Measurements from ENCODE around the gene SYK.

Gene SYK

GRCh38 chr9:90841615-90842014 is 40.0 kb downstream of the SYK start:
- no peak for DNase-seq (ENCODE audit: low spot score)
- ChIA-PET CTCF (no interaction called here), POLR2A (ENCODE audit: low non-redundant PET) (no interaction called here)
- no peak for TF ChIP-seq CTCF (conservative IDR thresholded peaks at IDR 0.05; ENCODE audit: low read depth)
- H3K27ac ChIP-seq, result no peak overlapping the region

GRCh38 chr9:90842176-90842777 is 40.7 kb downstream of the SYK start:
- H3K27ac ChIP-seq, result no peak overlapping the region
- no peak for TF ChIP-seq CTCF (conservative IDR thresholded peaks at IDR 0.05; ENCODE audit: low read depth)
- ChIA-PET CTCF (no interaction called here), POLR2A (ENCODE audit: low non-redundant PET) (no interaction called here)
- DNase-seq (ENCODE audit: low spot score), result no peak

GRCh38 chr9:90842996-90843395 is 41.4 kb downstream of the SYK start:
- no peak for DNase-seq (ENCODE audit: low spot score)
- no peak overlapping the region for H3K27ac ChIP-seq
- ChIA-PET POLR2A (ENCODE audit: low non-redundant PET) (no interaction called here), CTCF (no interaction called here)
- TF ChIP-seq CTCF (conservative IDR thresholded peaks at IDR 0.05; ENCODE audit: low read depth), result no peak

- ChIA-PET CTCF (no interaction called here), POLR2A (ENCODE audit: low non-redundant PET) (no interaction called here)
- no peak for TF ChIP-seq CTCF (conservative IDR thresholded peaks at IDR 0.05; ENCODE audit: low read depth)
- H3K27ac ChIP-seq, result no peak overlapping the region
- no peak for DNase-seq (ENCODE audit: low spot score)
These were observed 41.9 kb downstream of the SYK start for GRCh38 chr9:90843525-90843924.

- no peak for DNase-seq (ENCODE audit: low spot score)
- no peak overlapping the region for H3K27ac ChIP-seq
- no peak for TF ChIP-seq CTCF (conservative IDR thresholded peaks at IDR 0.05; ENCODE audit: low read depth)
- ChIA-PET CTCF (no interaction called here), POLR2A (ENCODE audit: low non-redundant PET) (no interaction called here)
These were observed 42.7 kb downstream of the SYK start for GRCh38 chr9:90844326-90844725.

- POLR2A ChIA-PET (ENCODE audit: low non-redundant PET), result no interaction called here
- DNase-seq (ENCODE audit: low spot score), result no peak
- CTCF ChIA-PET, result interaction anchor here (0.6 kb wide), 1 partner anchor 36 kb away, joined by 6 read pairs; no protein-coding TSS in a partner anchor
- no peak overlapping the region for H3K27ac ChIP-seq
- no peak for TF ChIP-seq CTCF (conservative IDR thresholded peaks at IDR 0.05; ENCODE audit: low read depth)
These were observed 45.3 kb downstream of the SYK start for GRCh38 chr9:90846770-90847419.

Data from RWPE1 (cell line).